Chondrocyte (in vitro differentiated cells): Measurements from ENCODE around the gene DAW1. TPM values are rescaled to one million over a fixed set of nuclear protein-coding genes. Genes with fewer than 3 reads are reported as not detected.

Experiments used
- DNase-seq: peaks from one replicate; pipeline ENCODE4 v3.0.0; 2021; ENCODE audit warnings: mixed read lengths, low spot score
- H3K27ac Mint-ChIP-seq: one replicate; pipeline ENCODE4 v1.8.0; 2021; ENCODE audit warnings: mild to moderate bottlenecking, moderate library complexity, mixed read lengths; ENCODE audit not compliant: unreplicated experiment
- H3K27me3 Mint-ChIP-seq: 2 replicates; pipeline ENCODE4 v1.8.0; 2021; ENCODE audit warnings: low read depth, mixed read lengths
- H3K36me3 Mint-ChIP-seq: 2 replicates; pipeline ENCODE4 v1.8.0; 2021; ENCODE audit warnings: low read depth, mixed read lengths
- H3K4me1 Mint-ChIP-seq: 2 replicates; pipeline ENCODE4 v1.8.0; 2021; ENCODE audit warnings: low read depth, mild to moderate bottlenecking, mixed read lengths
- H3K4me3 Mint-ChIP-seq: one replicate; pipeline ENCODE4 v1.8.0; 2021; ENCODE audit warnings: mild to moderate bottlenecking, moderate library complexity, mixed read lengths; ENCODE audit not compliant: unreplicated experiment
- H3K9me3 Mint-ChIP-seq: 2 replicates; pipeline ENCODE4 v1.8.0; 2021; ENCODE audit warnings: low read depth, mixed read lengths
- CTCF ChIP-seq: fragments of 200-600 bp; sonication (generic); IDR thresholded peaks from 2 replicates; pipeline ENCODE4 v1.5.0; 2021; ENCODE audit warnings: antibody characterized with exemption, mild to moderate bottlenecking, moderate library complexity
- total RNA-seq: library from RNA; stranded (reverse); gene quantifications from 3 replicates; pipeline ENCODE4 v1.2.1, GENCODE V29; 2021

DAW1 gene
- total RNA-seq, 1 donor from 2014 or later = 0.47 TPM

- TF ChIP-seq CTCF = no peak
- no peak overlapping the region for H3K4me3 Mint-ChIP-seq
- no peak overlapping the region for H3K27ac Mint-ChIP-seq
- no peaks in the 10 kb centered on the region for H3K4me1 Mint-ChIP-seq
- H3K9me3 Mint-ChIP-seq = no peaks in the 10 kb centered on the region
- DNase-seq = no peak
- peaks cover 4% of the 10 kb centered on the region for H3K27me3 Mint-ChIP-seq
- H3K36me3 Mint-ChIP-seq = no peaks in the 10 kb centered on the region
Observed at GRCh38 chr2:227906991-227907390, 35.6 kb downstream of the DAW1 start.

- Mint-ChIP-seq H3K9me3 (no peaks in the 10 kb centered on the region), H3K4me3 (no peak overlapping the region), H3K27ac (no peak overlapping the region), H3K27me3 (no peaks in the 10 kb centered on the region), H3K36me3 (no peaks in the 10 kb centered on the region), H3K4me1 (no peaks in the 10 kb centered on the region)
- DNase-seq = no peak
- TF ChIP-seq CTCF = no peak
Observed at GRCh38 chr2:227908266-227909054, 37.0 kb downstream of the DAW1 start.

- H3K27ac Mint-ChIP-seq = no peak overlapping the region
- peaks cover 3% of the 10 kb centered on the region for H3K27me3 Mint-ChIP-seq
- no peak for TF ChIP-seq CTCF
- no peaks in the 10 kb centered on the region for H3K9me3 Mint-ChIP-seq
- no peaks in the 10 kb centered on the region for H3K36me3 Mint-ChIP-seq
- DNase-seq = no peak
- no peak overlapping the region for H3K4me3 Mint-ChIP-seq
- H3K4me1 Mint-ChIP-seq = no peaks in the 10 kb centered on the region
Observed at GRCh38 chr2:227914362-227914761, 42.9 kb downstream of the DAW1 start.

GRCh38 chr2:227921648-227922047 is 50.2 kb downstream of the DAW1 start:
- peaks cover 3% of the 10 kb centered on the region for H3K9me3 Mint-ChIP-seq
- TF ChIP-seq CTCF = no peak
- no peaks in the 10 kb centered on the region for H3K4me1 Mint-ChIP-seq
- H3K36me3 Mint-ChIP-seq = no peaks in the 10 kb centered on the region
- no peak overlapping the region for H3K27ac Mint-ChIP-seq
- no peak overlapping the region for H3K4me3 Mint-ChIP-seq
- DNase-seq = no peak
- H3K27me3 Mint-ChIP-seq = peaks cover 4% of the 10 kb centered on the region

- H3K27ac Mint-ChIP-seq = no peak overlapping the region
- peaks cover 26% of the 10 kb centered on the region for H3K27me3 Mint-ChIP-seq
- TF ChIP-seq CTCF = no peak
- peaks cover 3% of the 10 kb centered on the region for H3K36me3 Mint-ChIP-seq
- no peak for DNase-seq
- peaks cover 14% of the 10 kb centered on the region for H3K9me3 Mint-ChIP-seq
- H3K4me3 Mint-ChIP-seq = no peak overlapping the region
- no peaks in the 10 kb centered on the region for H3K4me1 Mint-ChIP-seq
Observed at GRCh38 chr2:227932001-227932400, 60.6 kb downstream of the DAW1 start.
